Measurements from ENCODE around the gene MACROH2A1. TPM values are rescaled to one million over a fixed set of nuclear protein-coding genes. Genes with fewer than 3 reads are reported as not detected.

The MACROH2A1 gene
- polyA plus RNA-seq, 1 of the 3 experiments (the other 2 are of a cell fraction): 165 TPM

- TF ChIP-seq TAF1 (IDR thresholded peaks at IDR 0.05; ENCODE audit: borderline replicate concordance, low read depth, low read length) (no peak), JUND (IDR thresholded peaks at IDR 0.05) (no peak), POLR2AphosphoS5 (IDR thresholded peaks at IDR 0.05; ENCODE audit: low read depth, low read length) (no peak), YY1 (IDR thresholded peaks at IDR 0.05; ENCODE audit: low read depth) (no peak)
These were observed 79.6 kb downstream of the MACROH2A1 start (continued) for GRCh38 chr5:135319458-135319857.

- no peak for TF ChIP-seq IRF3 (IDR thresholded peaks at IDR 0.05; ENCODE audit: low read depth, low read length)
- no peak for TF ChIP-seq FOXM1 (IDR thresholded peaks at IDR 0.05; ENCODE audit: low read depth)
- TF ChIP-seq RXRA (IDR thresholded peaks at IDR 0.05; ENCODE audit: borderline replicate concordance, low read depth): no peak
- TF ChIP-seq TEAD4 (IDR thresholded peaks at IDR 0.05; ENCODE audit: borderline replicate concordance, insufficient read depth): no peak
- TF ChIP-seq RCOR1 (IDR thresholded peaks at IDR 0.05; ENCODE audit: low read length): no peak
- no peak for TF ChIP-seq ELF1 (IDR thresholded peaks at IDR 0.05)
- no peak for TF ChIP-seq USF2 (IDR thresholded peaks at IDR 0.05; ENCODE audit: borderline replicate concordance, low read depth, low read length)
- TF ChIP-seq REST (IDR thresholded peaks at IDR 0.05; ENCODE audit: low read depth, low read length): no peak
- TF ChIP-seq NRF1 (IDR thresholded peaks at IDR 0.05; ENCODE audit: low read depth, low read length): no peak
- TF ChIP-seq MXI1 (IDR thresholded peaks at IDR 0.05; ENCODE audit: low read depth, low read length): no peak
- no peak for TF ChIP-seq ZBTB33 (IDR thresholded peaks at IDR 0.05; ENCODE audit: borderline replicate concordance, low read depth)
- no peak for TF ChIP-seq EP300 (IDR thresholded peaks at IDR 0.05; ENCODE audit: borderline replicate concordance in 1 of 2, low read depth in 1 of 2, low read length in 1 of 2)
- no peak for TF ChIP-seq TAF1 (IDR thresholded peaks at IDR 0.05; ENCODE audit: borderline replicate concordance, low read depth, low read length)
- DNase-seq: no peak
- no peak overlapping the region for H3K27ac ChIP-seq (ENCODE audit: low read depth in 2 of 2, low read length in 1 of 2)
- POLR2A ChIA-PET: no interaction called here
- no peak overlapping the region for H3K4me3 ChIP-seq (ENCODE audit: low read depth in 2 of 2, low read length in 1 of 2)
- whole genome bisulfite sequencing (ENCODE audit: low lambda C conversion rate): 80% methylated on average over 1 of the region's 1 CpG
- no peak overlapping the region for H3K4me2 ChIP-seq
- no peaks in the 10 kb centered on the region for H3K79me2 ChIP-seq (ENCODE audit: insufficient read depth)
- H3K36me3 ChIP-seq (replicated peaks in 1 of 2; ENCODE audit: control insufficient read depth in 1 of 2, insufficient read depth in 2 of 2, low read length in 1 of 2): no peaks in the 10 kb centered on the region
- no peaks in the 10 kb centered on the region for H3K27me3 ChIP-seq (ENCODE audit: insufficient read depth)
- no peaks in the 10 kb centered on the region for H3K9me3 ChIP-seq
- no peak overlapping the region for H3K9ac ChIP-seq
- CTCF ChIA-PET: interaction anchor here (0.8 kb wide), 1 partner anchor 13 kb away, joined by 3 read pairs; no protein-coding TSS in a partner anchor
- no peaks in the 10 kb centered on the region for H3F3A ChIP-seq (replicated peaks; ENCODE audit: insufficient read depth)
- no peaks in the 10 kb centered on the region for H4K20me1 ChIP-seq (ENCODE audit: insufficient read depth)
- H3K4me1 ChIP-seq (ENCODE audit: control insufficient read depth in 1 of 2, insufficient read depth in 2 of 2, low read depth in 1 of 2, low read length in 1 of 2): no peaks in the 10 kb centered on the region; a peak in 1 of 4 replicates
- no peak overlapping the region for H2AFZ ChIP-seq (ENCODE audit: low read depth)
- no peaks in the 10 kb centered on the region for H3K9me2 ChIP-seq
These were observed 80.1 kb downstream of the MACROH2A1 start for GRCh38 chr5:135318924-135319323.

Measured in SK-N-SH (cell line).